NCI-H524 (cell line): ENCODE results near the gene COX7A2.

ENCODE experiments used
- DNase-seq, 2 experiments: peaks; one replicate each; lab custom pipeline; 2025; lab: John Stamatoyannopoulos, UW

Gene COX7A2

DNA sequence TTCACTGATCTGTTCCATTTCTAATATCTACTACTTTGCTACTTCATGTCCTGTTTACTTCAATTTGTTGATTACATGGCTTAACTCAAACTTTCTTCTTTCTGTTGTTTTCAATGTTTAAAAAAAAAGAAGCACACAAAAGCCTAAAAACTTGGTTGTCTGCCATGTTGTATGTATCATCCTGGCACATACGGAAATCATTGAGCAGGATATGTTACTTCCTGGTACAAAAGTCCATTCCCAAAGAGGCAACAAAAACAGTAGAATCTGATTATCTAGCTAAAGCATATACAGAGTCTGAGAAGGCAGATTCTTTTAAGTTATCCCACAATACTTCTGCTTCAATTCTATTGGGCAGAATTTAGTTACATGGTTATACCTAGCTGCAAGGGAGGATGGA, 23.2 kb downstream of the COX7A2 start:
- no peak for DNase-seq

DNA sequence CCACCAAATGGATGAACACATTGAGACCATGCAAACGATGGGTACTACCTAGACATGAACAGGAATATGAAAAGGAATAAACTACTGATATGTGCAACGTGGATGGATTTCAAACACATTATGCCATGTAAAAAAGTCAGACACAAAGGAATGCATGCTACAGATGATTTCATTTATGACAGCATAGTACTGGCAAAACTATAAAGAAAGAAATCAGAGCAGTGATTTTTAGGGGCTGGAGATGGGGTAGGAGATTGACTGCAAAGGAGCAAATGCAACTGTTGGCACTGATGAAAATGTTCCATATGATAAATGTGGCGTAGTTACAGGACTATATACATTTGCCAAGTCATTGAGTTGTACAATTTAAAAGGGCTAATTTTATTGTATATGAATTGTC, 24.3 kb downstream of the COX7A2 start:
- DNase-seq, result no peak

DNA sequence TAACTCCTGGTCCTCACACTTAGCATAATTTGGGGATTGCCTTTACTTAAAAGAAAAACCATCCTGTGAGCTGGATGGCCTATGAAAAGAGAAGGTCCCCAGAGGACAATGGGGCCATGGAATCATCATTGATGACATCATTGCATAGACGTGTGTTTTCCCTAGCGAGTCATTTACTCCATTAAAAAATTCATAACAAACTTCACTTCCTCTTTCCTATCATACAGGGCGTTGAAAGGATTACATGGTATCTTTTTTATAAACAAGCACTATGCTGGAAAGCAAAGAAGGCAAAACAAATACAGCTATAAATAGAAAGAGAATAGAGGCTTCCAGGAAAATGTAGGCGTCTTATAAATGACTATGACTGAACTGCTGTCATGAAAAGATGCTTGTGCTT, 26.4 kb downstream of the COX7A2 start:
- DNase-seq, result no peak

DNA sequence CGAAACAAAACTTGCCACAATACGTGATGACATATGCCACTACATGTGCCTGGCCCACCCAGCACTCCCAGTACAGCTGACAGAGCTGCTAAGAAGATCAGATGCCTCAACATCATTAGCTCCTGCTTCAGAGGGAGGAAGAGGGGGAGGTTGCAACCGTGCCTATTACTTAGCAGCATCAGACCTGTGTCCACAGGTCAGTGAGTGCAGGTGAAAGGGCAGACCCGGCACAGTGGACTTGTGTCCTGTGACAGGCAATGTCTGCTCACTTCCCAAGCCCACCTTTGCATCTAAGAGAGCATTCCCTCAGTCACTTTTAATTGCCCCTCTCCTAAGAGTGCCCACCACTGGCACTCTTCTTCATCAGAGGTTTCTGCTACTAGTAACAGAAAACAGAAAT, 28.3 kb downstream of the COX7A2 start:
- DNase-seq, result no peak

DNA sequence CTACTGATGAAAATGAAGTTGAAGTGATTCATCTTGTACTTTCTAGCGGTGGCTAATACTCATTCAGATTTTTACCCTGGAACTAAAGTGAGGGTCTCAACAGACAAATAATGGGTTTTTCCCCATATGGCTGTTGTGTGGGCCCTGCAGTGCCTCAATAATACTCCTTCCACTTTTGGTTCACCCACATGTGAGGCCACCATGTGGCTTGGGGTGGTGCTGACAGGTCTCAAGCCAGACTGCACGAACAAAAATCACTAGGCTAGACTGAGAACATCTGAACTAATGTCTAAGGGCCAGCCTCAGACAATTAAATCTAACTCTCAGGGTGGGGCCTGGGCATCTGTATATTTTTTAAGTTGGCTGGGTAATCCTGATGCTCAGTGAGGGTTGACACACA, 29.9 kb downstream of the COX7A2 start:
- DNase-seq, result no peak

DNA sequence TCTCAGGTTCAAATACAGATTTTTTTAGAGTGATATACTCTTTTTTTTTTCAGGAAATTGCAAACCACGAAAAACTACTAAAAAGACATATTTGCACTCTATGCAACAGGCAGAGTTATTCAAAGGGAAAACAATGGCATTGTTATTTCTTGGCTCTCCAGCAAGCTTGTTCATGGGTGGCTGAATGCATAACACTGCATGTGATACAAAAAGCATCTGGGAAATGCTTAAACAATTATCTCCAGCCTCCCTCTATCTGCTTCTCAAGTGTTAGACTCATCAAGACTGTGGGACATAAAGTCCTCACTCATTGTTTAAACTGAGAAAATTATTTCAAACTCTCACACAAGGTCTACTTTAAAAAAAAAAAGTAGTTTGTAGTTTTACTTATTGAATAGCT, 30.5 kb downstream of the COX7A2 start:
- no peak for DNase-seq

DNA sequence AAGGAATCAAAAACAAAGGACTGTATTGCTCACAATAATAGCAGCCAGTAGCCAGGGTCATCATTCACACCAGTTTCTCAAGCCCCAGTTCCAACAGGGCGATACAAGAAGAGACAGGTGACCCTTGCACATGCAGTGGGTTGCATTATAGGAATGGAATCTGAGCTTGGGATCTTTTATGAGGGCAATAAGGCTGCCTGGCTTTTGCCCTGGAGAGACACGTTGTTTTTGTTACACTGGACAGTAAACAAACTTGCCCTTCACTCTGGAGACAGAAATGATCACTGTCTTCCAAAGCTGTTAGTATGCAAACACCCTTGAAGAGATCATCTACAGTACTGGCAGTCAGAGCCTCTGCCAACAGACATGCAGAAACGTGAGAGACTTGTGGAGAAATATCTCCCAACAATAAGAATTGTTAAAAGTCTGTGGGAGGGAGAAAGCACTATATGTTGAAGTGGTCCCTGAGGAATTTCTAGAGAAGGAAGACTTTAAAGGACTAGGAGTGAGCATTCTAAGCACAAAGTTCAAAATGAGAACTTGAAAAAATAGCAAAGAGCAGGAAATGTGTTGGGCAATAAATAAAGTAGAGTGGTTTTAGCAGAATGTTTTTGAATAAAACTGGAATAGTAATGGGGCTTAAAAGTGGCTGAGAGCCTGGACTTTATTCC, 31.5 kb downstream of the COX7A2 start:
- DNase-seq, result no peak

DNA sequence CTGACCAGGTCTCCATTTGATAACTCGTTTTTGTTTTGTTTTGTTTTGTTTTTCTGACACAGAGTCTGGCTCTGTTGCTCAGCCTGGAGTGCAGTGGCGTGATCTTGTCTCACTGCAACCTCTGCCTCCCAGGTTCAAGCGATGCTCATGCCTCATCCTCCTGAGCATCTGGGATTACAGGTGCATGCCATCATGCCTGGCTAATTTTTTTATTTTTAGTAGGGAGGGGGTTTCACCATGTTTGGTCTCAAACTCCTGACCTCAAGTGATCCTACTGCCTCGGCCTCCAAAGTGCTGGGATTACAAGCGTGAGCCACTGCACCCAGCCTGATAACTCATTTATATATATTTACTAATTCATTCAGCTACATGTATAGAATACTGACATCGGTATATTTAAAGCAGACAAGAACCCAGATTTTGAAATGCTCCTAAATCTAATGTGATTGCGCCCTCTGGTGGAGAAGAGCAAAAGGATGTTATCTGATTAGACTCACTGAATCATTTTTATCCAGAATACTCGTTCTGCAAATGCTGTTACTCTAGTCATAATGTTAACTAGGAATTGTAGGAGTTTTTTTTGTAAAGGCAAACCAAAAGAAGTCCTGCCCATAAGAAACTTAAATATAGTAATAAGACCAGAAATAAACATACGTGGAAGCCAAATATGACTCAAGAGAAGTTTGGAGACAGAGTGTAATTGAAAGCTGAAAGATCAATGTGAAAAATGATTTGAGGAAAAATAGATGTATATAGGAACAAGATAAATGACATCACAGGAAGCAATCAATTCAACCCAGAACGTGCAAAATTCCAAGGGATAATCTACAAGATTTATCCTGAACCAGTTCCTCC, 32.5 kb downstream of the COX7A2 start:
- peak; percentile 33 to 62 for DNase-seq

DNA sequence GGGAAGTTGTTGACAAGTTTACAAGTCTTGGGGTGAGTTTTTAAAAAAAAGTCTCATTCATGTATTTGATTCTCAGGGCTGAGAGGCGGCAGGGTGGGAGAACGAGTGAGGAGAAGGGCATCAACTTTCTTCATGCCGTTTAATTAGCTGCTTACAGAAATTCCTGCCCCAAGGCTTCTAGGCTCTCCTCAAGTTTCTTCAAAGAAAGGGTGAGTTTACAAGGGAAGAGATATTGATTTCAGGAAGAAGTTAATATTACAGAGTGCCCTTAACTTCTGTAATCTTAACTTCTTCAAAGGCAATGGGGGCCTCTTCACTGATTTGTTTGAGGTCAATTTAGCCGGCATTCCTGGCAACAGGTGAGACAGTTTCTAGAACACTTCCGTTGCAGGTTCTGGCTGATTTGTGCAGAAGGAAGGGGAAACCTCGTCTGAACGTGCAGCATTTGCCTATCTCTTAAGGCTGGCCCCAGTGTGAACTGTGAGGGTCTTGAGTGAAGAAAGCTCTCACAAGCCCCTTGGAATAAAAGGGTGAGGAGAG, 34.3 kb downstream of the COX7A2 start:
- no peak for DNase-seq

DNA sequence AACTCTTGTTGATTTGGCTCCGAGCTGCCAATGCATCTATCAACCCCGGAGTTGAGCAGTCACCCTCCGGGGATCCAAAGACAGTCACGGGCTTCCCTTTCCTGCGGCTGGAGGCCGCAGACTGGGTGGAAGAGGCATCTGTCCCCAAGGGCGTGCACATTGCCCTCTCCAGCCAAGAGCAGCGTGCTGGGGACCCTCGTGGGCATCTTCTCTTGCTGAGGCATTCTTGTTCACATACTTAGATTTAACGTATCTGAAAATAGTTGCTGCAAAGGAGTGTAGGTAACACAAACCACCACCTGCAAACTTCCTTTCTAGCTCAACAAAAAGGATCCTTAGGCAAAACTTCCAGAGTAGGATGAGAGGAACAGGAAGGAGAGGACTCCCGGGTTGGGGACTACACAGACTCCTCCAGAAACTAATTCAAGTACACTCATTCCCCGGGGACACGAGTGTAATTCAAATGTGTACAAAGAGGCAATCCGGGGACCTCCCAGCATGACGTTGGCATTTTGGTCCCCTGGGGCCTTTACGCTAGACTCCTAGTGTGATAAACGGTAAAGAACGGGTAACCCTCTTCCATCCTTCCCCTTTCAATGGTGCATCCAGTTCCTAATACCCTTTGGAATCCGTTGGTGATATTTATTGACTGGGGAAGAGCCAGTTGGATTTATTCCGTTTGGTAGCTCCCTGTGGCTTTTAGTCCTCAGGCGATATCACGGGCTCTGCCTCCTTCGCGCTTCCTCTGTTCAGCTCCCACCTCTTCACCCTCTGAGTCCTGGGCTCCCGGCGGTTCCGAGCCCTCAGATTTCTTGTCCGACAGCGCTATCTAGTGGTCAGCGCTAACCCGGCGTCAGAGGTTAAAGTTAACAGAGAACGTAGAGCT, 35.1 kb downstream of the COX7A2 start:
- DNase-seq, result peak; percentile 61 to 79

DNA sequence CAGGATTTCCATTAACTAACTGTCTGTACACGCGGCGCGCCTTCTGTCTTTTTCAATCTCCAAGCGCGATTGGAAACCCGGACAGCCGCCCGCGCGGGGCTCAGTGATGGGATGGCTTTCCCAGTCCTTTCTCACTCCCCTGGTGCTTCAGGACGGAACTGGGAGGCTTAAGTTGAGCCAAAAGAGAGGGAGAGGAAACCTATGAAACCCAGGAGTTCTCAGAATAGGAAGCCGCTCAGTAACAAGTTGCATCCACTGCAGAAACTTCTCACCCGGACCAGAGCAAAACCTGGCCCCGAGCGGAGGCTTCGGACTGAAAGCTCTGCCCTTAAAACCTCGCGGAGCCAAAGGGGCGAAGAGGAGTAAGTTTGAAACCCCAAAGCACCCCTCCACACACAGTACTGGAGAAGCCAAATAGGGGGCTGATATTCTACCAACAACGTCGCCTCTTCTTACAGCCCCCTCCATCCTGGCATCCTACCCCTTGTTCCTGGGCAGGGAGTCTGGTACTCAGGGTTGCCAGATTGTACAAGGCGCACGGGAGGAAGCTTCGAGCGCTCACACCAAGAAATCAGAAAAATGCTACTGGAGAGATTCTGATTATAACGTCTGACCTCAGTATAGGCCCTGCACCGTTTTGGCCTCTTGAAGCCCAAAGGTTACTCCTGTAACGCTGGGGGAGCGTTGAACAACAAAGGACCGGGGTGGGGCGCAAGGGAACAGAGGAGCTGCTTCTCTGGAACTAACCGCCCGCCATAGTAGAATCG, 36.8 kb downstream of the COX7A2 start:
- peak in 1 of 2 experiments; percentile 18 for DNase-seq

DNA sequence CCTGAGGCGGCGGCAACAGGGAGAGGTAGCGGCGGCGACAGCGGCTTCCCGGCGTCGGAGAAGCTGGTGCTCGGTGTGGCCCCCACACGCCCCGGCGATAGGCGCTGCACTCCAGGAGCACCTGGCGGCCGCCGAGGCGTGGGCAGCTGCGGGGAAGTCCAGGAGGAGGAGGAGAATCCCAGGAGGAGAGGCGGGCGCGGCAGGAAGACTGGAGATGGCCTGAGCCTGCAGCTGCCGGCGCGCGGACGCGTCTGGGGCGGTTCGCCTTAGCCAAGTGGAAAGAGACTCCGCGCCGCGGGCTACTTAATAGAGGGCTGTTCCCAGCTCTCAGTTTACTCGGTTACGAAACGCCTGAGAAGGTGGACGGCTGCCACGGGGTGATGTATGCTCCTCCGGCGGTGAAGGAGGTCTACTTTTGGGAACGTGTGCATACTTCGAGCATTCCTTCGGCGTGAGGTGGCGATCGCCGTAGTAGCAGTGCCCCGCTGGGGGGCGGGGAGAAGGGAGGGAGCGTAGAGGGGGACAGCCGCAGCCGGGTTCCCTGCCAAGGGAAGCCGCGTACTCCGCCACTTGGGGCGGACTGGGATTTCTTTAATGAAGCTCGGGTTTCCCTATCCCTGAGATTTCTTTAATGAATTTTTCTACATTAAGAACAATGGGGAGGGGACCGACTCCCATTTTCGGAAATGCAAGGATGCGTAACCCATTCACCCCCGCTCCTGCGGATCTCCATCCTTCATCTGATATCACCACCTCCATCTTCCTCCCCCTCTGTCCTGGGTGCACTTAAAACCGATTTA, 37.6 kb downstream of the COX7A2 start, which contains the start of gene COL12A1:
Gene COL12A1 (minus strand): TSS at position 278 of the 800 bp plus-strand sequence. CDS start 3,261 bp downstream, outside the sequence.
- DNase-seq, result peak; percentile 44 to 69

DNA sequence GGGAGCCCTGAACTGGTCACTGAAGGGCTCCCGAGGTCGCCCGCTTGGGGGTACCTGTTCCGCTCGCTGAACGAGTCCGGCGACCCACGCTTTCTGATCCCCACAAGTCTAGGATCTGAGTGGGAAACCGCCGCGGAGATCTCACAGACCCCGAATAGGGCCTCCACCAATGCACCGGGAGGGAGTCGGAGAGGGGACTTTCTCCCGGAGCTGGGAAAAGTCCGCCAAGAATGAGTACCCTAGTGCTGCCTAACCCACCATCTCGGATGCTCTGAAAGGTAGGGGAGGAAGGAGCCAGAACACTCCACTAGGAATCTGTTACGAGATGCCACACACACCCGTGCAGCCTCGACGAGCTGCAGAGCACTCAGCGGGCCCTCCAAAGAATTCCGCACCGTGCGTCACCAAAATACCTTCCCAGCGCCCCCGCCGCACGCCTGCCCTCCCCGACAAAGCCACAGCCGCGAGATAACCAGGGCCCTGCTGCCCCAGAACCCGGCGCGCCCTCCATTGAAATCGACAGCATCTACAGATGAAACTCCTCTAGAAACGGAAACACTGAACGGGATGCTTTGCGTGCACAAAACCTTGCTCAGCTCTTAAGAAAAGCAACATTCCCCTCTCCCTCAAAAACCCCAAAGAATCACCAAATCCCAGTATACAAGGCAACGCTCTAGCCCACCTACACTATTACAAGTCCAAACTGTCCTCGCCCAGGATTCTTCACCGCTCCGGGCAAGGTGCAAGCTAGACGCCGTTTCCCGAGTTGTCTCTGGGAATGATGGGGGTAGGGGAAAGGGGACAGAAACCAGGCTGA, 38.4 kb downstream of the COX7A2 start:
- DNase-seq, result peak; percentile 44 to 47

DNA sequence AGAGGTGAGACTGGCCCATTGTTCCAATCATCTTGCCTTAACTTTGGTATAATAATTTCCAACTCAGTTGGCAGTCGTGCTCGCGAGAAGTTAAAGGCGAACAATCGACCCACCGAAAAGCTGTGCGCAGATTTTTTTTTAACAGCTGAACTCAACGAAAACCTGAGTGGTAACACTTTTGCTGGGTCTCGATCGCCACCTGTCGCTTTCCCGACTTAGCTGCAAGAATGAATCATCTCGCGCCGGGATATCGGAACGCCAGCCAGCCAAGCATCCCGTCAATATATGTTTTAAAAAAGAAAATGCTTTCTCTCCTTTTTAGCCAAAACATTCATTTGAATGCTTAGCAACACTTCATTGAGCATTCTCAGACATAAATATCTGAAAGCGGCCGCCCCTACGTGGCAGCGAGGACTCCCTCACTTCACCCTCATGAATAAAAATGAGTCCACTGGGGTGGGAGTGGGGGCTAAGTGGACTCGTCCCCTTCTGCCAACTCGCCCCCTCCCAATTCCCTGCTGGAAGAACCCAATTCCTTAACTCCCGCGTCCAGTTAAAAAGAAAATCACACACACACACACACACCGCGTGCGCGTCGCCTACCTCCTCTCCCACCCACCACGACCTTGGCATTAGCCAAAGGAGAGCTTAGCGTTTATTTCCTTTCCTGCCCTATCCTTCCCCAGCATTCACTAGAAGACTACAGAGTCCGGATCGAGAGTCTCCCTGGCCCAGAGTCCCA, 39.2 kb downstream of the COX7A2 start:
- DNase-seq, result peak; percentile 61 to 82

DNA sequence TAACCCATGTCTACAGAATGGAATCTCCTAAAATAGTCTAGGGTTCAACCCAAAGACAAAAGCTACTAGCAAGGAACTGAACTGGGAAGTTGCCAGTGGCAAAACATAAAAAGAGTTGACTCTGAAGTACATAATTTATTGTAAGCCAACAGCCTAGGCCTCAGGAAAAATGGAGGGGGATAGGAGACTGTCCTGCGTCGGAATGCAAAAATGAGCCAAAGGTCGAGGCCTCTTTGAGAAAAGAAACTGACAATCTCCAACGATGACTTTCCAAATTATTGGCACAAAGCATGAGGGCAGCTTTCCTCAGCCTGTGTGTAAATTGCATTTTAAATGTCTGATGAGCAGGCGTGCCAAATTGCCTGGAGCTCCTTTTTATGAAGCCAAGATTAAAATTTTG, 39.9 kb downstream of the COX7A2 start:
- no peak for DNase-seq

DNA sequence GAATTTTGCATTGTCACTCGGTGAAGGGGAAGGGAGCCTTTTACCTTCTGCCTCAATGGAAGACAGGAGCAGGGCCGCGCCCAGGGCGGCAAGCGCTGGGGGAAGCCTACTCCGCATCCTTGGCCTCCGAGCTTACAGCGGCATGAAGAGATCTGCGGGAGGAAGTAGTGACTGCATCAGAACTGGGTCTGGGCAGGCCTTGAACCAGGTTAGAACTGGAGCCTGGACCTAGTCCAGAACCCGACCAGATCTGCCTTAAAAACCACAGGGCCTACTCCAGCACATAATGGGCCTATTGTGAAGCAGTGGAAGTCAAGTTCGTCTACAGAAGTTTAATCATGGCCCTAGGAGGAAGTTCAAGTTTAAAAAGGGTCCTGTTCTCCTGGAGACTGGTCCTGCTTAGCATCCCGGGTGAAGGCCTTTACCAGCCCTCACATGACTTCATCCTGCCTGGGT, 40.9 kb downstream of the COX7A2 start:
- DNase-seq, result no peak

DNA sequence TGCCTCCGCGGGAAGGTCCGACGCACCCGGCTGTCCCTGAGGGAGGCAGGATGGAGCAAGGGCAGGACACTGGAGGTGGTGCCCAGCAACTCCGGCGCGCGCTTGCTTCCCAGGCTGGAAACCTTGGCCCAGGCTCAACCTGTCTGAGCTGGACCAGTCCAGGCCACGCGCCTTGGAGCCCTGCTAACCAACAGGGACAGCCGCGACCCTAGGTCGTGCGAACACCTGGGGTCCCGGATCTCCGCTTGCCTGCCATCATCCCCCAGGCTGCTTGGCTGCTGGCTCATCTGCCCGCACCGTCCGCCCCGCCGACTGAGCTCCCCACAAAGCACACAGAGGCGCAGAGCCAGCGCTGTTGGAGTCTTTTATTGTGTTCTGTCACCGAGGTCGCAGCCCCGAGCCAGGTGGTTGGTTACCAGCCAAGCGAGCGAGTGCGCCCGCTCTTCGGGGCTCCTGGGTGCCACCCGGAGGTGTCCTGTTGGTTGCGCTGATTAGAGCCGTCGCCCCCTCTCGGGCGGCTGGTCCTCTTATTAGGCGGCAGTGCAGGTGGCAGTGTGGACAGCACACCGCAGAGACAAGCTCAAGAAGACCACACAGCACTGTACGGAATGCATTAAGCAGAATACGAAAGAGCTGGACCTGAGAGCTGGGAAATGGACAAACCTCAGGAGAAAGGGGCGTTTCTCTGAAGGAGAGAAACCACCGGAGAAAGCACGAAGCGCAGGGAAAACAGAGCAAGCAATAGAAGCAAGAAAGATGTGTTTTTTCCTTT, 41.5 kb downstream of the COX7A2 start:
- DNase-seq, result peak; percentile 30 to 75

DNA sequence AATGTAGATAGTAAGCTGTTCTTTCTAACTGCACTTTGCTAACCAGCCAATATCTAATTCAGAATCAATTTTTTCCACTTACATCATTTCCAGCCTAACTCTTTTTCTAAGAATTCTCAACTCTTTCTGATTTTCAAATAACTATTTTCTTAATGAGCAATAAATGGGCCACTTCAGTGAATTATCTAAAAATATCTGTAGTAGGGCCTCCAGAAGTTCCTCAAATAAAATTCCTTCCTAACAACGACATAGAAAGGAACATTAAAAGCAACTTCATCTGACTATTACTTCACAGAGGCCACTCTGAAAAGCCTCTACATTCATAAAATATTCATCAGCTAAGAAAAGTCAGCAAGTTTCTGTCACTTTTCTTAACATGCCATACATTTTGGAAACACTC, 42.6 kb downstream of the COX7A2 start:
- DNase-seq, result no peak
